Mesodermal cell (in vitro differentiated cells): ENCODE results near the gene TUBB6.
A peak's percentile ranks its signal among the peaks of the same experiment; 100 is the strongest.

ENCODE experiments used
- H3K27ac ChIP-seq: 2 replicates; pipeline ENCODE4 v1.7.0; 2013; ENCODE audit warnings: mild to moderate bottlenecking, low read depth, low read length, moderate library complexity; ENCODE audit not compliant: severe bottlenecking
- H3K36me3 ChIP-seq: 2 replicates; pipeline ENCODE4 v1.7.1; 2013; ENCODE audit warnings: mild to moderate bottlenecking, low read length, moderate library complexity; ENCODE audit not compliant: control insufficient read depth, insufficient read depth
- H3K4me1 ChIP-seq: one replicate; pipeline ENCODE4 v1.7.1; 2013; ENCODE audit warnings: mild to moderate bottlenecking, low read length; ENCODE audit not compliant: insufficient read depth, control insufficient read depth, poor library complexity, severe bottlenecking
- H3K4me3 ChIP-seq: 2 replicates; pipeline ENCODE4 v1.7.0; 2013; ENCODE audit warnings: low read length, control low read depth, mild to moderate bottlenecking; ENCODE audit not compliant: insufficient read depth, poor library complexity, severe bottlenecking; ENCODE audit errors: extremely low read depth
- H3K9me3 ChIP-seq: 2 replicates; pipeline ENCODE4 v1.7.1; 2013; ENCODE audit warnings: mild to moderate bottlenecking, low read length, moderate library complexity; ENCODE audit not compliant: control insufficient read depth
- WGBS, 2 experiments: methylation state at CpG; one replicate each; pipeline ENCODE4 v1.1.5; 2013; ENCODE audit warnings: missing lambda C conversion rate in 2 of 2; ENCODE audit not compliant: insufficient coverage in 2 of 2; 5-methylcytosine and 5-hydroxymethylcytosine counted together

TUBB6 gene

GRCh38 chr18:12342661-12343060 lies 34.6 kb downstream of the TUBB6 start:
- H3K4me1 ChIP-seq: peaks cover 4% of the 10 kb centered on the region
- no peak overlapping the region for H3K4me3 ChIP-seq
- no peak overlapping the region for H3K27ac ChIP-seq
- 92 to 100% methylated on average over 2 to 3 of the region's 4 CpGs for WGBS, 2 experiments
- peaks cover 81% of the 10 kb centered on the region for H3K36me3 ChIP-seq
- no peaks in the 10 kb centered on the region for H3K9me3 ChIP-seq

DNA sequence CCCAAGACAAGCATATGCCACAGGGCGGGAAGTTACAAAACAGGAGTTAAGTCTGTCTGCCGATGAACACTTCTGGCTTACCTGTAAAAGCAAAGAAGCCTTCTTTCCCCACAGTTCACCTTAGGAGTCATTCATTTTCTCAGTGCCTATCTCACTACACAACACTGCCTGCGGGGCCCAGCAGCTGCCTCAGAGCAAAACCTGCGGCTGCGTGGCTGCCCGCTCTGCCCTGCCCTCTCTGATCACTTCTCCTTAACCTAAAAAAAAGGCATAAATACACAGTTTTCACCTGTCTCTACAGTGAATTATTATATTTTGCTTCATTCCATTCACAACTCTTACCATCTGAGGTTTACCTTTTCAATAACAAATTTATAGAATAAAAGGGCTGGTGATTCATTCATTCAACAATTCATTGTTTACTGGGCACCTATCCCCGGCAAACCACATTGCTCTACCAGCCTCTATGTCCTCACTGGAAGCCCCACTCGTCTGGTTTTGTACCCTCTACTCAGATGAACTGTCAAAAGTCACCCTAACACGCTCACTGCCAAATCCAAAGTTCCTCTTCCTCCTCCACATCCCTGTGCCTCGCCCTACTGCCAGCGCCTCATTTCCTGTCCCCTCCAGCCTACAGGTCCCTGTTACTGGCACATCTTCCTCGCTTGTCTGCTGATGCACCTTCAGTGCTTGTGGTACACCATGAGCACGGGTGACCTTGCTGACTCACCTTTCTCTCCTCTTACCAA lies 37.6 kb downstream of the TUBB6 start:
- WGBS, 2 experiments: 92 to 98% methylated on average over 10 of the region's 13 CpGs
- Histone ChIP-seq H3K9me3 (no peaks in the 10 kb centered on the region), H3K4me1 (no peaks in the 10 kb centered on the region), H3K4me3 (no peak overlapping the region), H3K36me3 (peaks cover 91% of the 10 kb centered on the region), H3K27ac (no peak overlapping the region)

DNA sequence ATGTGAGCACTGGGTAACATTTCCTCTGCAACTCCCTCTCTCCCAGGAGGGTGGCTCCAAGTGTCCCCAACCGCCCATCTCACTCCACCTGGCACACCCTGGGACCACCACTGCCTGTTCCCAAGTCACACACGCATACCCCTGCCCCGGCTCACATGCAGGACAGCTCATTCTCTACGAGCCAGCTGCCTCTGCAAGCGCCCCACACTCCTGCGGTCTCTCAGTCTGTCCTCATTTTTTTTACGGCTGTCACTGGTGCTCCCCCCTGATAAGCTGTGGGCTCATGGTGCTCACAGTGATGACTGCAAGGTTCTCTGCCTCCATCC lies 38.2 kb downstream of the TUBB6 start:
- WGBS, 2 experiments: 95 to 100% methylated on average over 7 of the region's 7 CpGs
- peaks cover 91% of the 10 kb centered on the region for H3K36me3 ChIP-seq
- H3K4me3 ChIP-seq: no peak overlapping the region
- no peak overlapping the region for H3K27ac ChIP-seq
- no peaks in the 10 kb centered on the region for H3K9me3 ChIP-seq
- H3K4me1 ChIP-seq: no peaks in the 10 kb centered on the region

- no peak overlapping the region for H3K27ac ChIP-seq
- H3K4me3 ChIP-seq: no peak overlapping the region
- WGBS, 2 experiments: 93 to 100% methylated on average over 3 to 4 of the region's 4 CpGs
- H3K9me3 ChIP-seq: no peaks in the 10 kb centered on the region
- no peaks in the 10 kb centered on the region for H3K4me1 ChIP-seq
- H3K36me3 ChIP-seq: peaks cover 91% of the 10 kb centered on the region
Measured at GRCh38 chr18:12347895-12348294, 39.9 kb downstream of the TUBB6 start.

DNA sequence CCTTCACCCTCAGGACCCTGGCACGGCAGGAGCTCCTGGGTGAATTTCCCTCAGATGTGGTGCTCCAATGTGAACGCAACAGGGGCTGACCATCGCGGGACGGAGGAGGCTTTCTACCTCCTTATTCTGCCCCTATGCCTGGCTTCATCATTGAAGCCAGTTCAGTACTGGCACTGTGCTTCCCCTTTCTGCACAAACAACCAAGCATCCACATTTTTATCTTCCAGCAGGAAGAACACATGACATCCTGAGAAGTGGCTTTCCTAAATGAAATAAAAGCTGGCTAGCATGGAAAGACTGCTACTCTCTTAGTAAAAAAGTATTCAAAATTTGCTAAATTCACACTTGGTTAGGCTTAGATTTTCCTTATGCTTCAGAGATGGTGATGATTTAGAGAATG lies 44.1 kb downstream of the TUBB6 start:
- Histone ChIP-seq H3K36me3 (peaks cover 79% of the 10 kb centered on the region), H3K9me3 (no peaks in the 10 kb centered on the region), H3K4me1 (no peaks in the 10 kb centered on the region), H3K4me3 (no peak overlapping the region), H3K27ac (no peak overlapping the region)
- 91 to 100% methylated on average over 1 to 5 of the region's 5 CpGs for WGBS, 2 experiments

DNA sequence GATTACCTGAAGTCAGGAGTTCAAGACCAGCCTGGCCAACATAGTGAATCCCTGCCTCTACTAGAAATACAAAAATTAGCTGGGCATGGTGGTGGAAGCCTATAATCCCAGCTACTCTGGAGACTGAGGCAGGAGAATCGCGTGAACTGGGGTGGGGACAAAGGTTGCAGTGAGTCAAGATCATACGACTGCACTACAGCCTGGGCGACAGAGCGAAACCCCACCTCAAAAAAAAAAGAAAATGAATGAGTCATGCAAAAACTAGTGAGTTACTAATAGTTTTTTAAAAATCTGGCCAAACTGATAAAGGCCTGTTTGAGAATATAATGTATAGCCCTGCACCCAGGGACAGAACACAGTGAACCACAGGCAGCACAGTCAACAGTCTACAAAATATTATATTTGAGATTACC lies 51.5 kb downstream of the TUBB6 start:
- 98 to 100% methylated on average over 5 of the region's 5 CpGs for WGBS, 2 experiments
- Histone ChIP-seq H3K36me3 (peaks cover 74% of the 10 kb centered on the region), H3K9me3 (no peaks in the 10 kb centered on the region), H3K4me1 (no peaks in the 10 kb centered on the region), H3K4me3 (no peak overlapping the region), H3K27ac (no peak overlapping the region)

GRCh38 chr18:12361770-12362378 lies 53.8 kb downstream of the TUBB6 start:
- 100% methylated on average over 1 of the region's 3 CpGs for WGBS, 2 experiments
- Histone ChIP-seq H3K4me1 (no peaks in the 10 kb centered on the region), H3K4me3 (no peak overlapping the region), H3K9me3 (no peaks in the 10 kb centered on the region), H3K27ac (no peak overlapping the region), H3K36me3 (peaks cover 75% of the 10 kb centered on the region)

GRCh38 chr18:12362473-12363174 lies 54.6 kb downstream of the TUBB6 start:
- Histone ChIP-seq H3K4me3 (no peak overlapping the region), H3K36me3 (peaks cover 80% of the 10 kb centered on the region), H3K4me1 (no peaks in the 10 kb centered on the region), H3K27ac (no peak overlapping the region), H3K9me3 (no peaks in the 10 kb centered on the region)
- 97% methylated on average over 4 of the region's 11 CpGs for WGBS, 2 experiments

GRCh38 chr18:12366379-12366778 lies 58.3 kb downstream of the TUBB6 start:
- H3K4me1 ChIP-seq: peaks cover 8% of the 10 kb centered on the region
- no peak overlapping the region for H3K4me3 ChIP-seq
- H3K36me3 ChIP-seq: peaks cover 73% of the 10 kb centered on the region
- H3K27ac ChIP-seq: no peak overlapping the region
- H3K9me3 ChIP-seq: no peaks in the 10 kb centered on the region
- 89 to 99% methylated on average over 8 of the region's 8 CpGs for WGBS, 2 experiments

- Histone ChIP-seq H3K4me1 (peaks cover 8% of the 10 kb centered on the region), H3K4me3 (no peak overlapping the region), H3K27ac (no peak overlapping the region), H3K36me3 (peaks cover 75% of the 10 kb centered on the region), H3K9me3 (no peaks in the 10 kb centered on the region)
- 96 to 100% methylated on average over 2 to 4 of the region's 5 CpGs for WGBS, 2 experiments
Measured at GRCh38 chr18:12366784-12367183, 58.7 kb downstream of the TUBB6 start.

DNA sequence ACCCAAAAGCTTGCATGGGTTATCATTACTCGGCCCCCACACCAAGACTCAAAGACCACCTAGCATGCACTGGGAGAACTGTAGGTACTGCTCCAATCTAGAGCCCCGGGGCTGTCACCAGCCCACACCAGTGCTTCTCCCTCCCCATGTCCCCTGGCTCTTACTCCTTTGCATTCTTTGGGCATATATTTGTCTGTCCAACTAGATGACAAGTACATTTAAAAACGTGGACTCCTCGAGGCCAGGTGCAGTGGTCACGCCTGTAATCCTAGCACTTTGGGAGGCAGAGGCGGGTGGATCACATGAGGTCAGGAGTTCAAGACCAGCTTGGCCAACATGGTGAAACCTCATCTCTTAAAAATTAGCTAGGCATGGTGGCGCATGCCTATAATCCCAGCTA lies 61.2 kb downstream of the TUBB6 start:
- peaks cover 64% of the 10 kb centered on the region for H3K36me3 ChIP-seq
- peak overlapping the region; percentile 45 for H3K27ac ChIP-seq
- 90 to 91% methylated on average over 7 of the region's 7 CpGs for WGBS, 2 experiments
- no peaks in the 10 kb centered on the region for H3K9me3 ChIP-seq
- peaks cover 13% of the 10 kb centered on the region for H3K4me1 ChIP-seq
- no peak overlapping the region for H3K4me3 ChIP-seq
